IMR-90 (cell line): Measurements from ENCODE around the gene MR1.
A peak's percentile ranks its signal among the peaks of the same experiment; 100 is the strongest.

Source experiments
- BHLHE40 ChIP-seq: fragments of 150-350 bp; IDR thresholded peaks from 2 replicates; pipeline ENCODE4 v1.6.1; 2016; ENCODE audit warnings: mild to moderate bottlenecking, low read depth, low read length
- CEBPB ChIP-seq: IDR thresholded peaks from 2 replicates; pipeline ENCODE4 v1.6.1; 2012; ENCODE audit warnings: low read depth, low read length, improper control_type of control experiment
- CHD1 ChIP-seq: IDR thresholded peaks from 2 replicates; pipeline ENCODE4 v1.6.1; 2012; ENCODE audit warnings: low read depth, low read length, improper control_type of control experiment
- CTCF ChIP-seq: conservative IDR thresholded peaks from 2 replicates; pipeline ENCODE4 v1.5.1; 2012; ENCODE audit warnings: mild to moderate bottlenecking, low read depth, low read length, improper control_type of control experiment
- FOS ChIP-seq: fragments of 150-350 bp; IDR thresholded peaks from 2 replicates; pipeline ENCODE4 v1.6.1; 2016; ENCODE audit warnings: low read depth, low read length
- MAFK ChIP-seq: IDR thresholded peaks from 2 replicates; pipeline ENCODE4 v1.6.1; 2012; ENCODE audit warnings: low read depth, low read length, improper control_type of control experiment
- MAZ ChIP-seq: IDR thresholded peaks from 2 replicates; pipeline ENCODE4 v1.6.1; 2012; ENCODE audit warnings: low read depth, mild to moderate bottlenecking, low read length, improper control_type of control experiment, moderate library complexity, borderline replicate concordance
- MXI1 ChIP-seq: IDR thresholded peaks from 2 replicates; pipeline ENCODE4 v1.6.1; 2012; ENCODE audit warnings: low read depth, mild to moderate bottlenecking, low read length, moderate library complexity, borderline replicate concordance
- POLR2A ChIP-seq: IDR thresholded peaks from 2 replicates; pipeline ENCODE4 v1.6.1; 2012; ENCODE audit warnings: mild to moderate bottlenecking, low read depth, low read length
- RAD21 ChIP-seq: IDR thresholded peaks from 2 replicates; pipeline ENCODE4 v1.6.1; 2012; ENCODE audit warnings: low read length, improper control_type of control experiment
- RCOR1 ChIP-seq: IDR thresholded peaks from 2 replicates; pipeline ENCODE4 v1.6.1; 2012; ENCODE audit warnings: mild to moderate bottlenecking, low read length, improper control_type of control experiment; ENCODE audit not compliant: insufficient replicate concordance
- RFX5 ChIP-seq: IDR thresholded peaks from 2 replicates; pipeline ENCODE4 v1.8.0; 2012; ENCODE audit warnings: low read depth, mild to moderate bottlenecking, low read length, moderate library complexity
- SMC3 ChIP-seq: fragments of 150-350 bp; IDR thresholded peaks from 2 replicates; pipeline ENCODE4 v1.6.1; 2016; ENCODE audit warnings: low read depth, mild to moderate bottlenecking, antibody characterized with exemption, low read length, moderate library complexity
- USF2 ChIP-seq: fragments of 150-350 bp; IDR thresholded peaks from 2 replicates; pipeline ENCODE4 v1.6.1; 2017; ENCODE audit warnings: mild to moderate bottlenecking, antibody characterized with exemption, low read length, low read depth

GRCh38 chr1:181088079-181089016 lies 54.6 kb downstream of the MR1 start, which contains the start of gene IER5:
- TF ChIP-seq RCOR1 (no peak), CTCF (no peak), POLR2A (peak; percentile 100), BHLHE40 (peak; percentile 45; the same call in 1 of the 2 replicates), USF2 (peak; percentile 96), CEBPB (peak; percentile 13; the same call in 1 of the 2 replicates), MXI1 (0 out of 2 replicates have a peak, but pooled peaks have one; percentile 62), MAFK (no peak), CHD1 (no peak), RAD21 (peak; percentile 31), MAZ (peak; percentile 53; the same call in 1 of the 2 replicates), RFX5 (no peak), SMC3 (no peak), FOS (no peak)
